Endothelial cell of umbilical vein (primary cell): Measurements from ENCODE around the gene IDH3A. TPM values are rescaled to one million over a fixed set of nuclear protein-coding genes. Genes with fewer than 3 reads are reported as not detected.

Experiments
- BruUV-seq: library from RNA; stranded (reverse); fragments of 400-500 nt; replicated peaks from 2 replicates; lab custom pipeline; 2021; lab: Mats Ljungman, UMichigan
- CTCF ChIA-PET: fragments of 300-600, 350-600 bp; sonication (Branson Sonifier 250); formaldehyde crosslinking; loops from one replicate; lab custom pipeline; 2021; ENCODE audit warnings: antibody characterized with exemption, inconsistent platforms; lab: Charles Lee
- POLR2A ChIA-PET: fragments of 300-600, 350-600 bp; sonication (Branson Sonifier 250); formaldehyde crosslinking; loops from one replicate; lab custom pipeline; 2021; ENCODE audit warnings: antibody characterized with exemption, inconsistent platforms; lab: Charles Lee
- DNase-seq: peaks from one replicate; pipeline ENCODE4 v3.0.0-alpha.2; 2011; ENCODE audit warnings: low read depth, low spot score
- FAIRE-seq: peaks from 2 replicates; lab custom pipeline; 2011; peaks lifted over from hg19 to GRCh38; lab: Jason Lieb, UNC
- H2AFZ ChIP-seq: 2 replicates; pipeline ENCODE4 v1.6.0; 2012; ENCODE audit warnings: low read depth, low read length, control low read depth, inconsistent platforms
- H3K27ac ChIP-seq: 2 replicates; pipeline ENCODE4 v1.5.1; 2011; ENCODE audit warnings: low read depth, mild to moderate bottlenecking, control low read depth, low read length, moderate library complexity; ENCODE audit not compliant: insufficient read depth
- H3K27me3 ChIP-seq, 2 experiments: 2 replicates each; pipeline versions ENCODE4 v1.6.0 to v1.6.1; 2011; ENCODE audit warnings: low read length in 2 of 2, mixed read lengths in 1 of 2; ENCODE audit not compliant: control insufficient read depth in 2 of 2, insufficient read depth in 2 of 2
- H3K36me3 ChIP-seq, 2 experiments: 2 replicates in 1 of 2; 3 replicates in 1 of 2; pipeline ENCODE4 v1.5.1; 2011; ENCODE audit warnings: low read length in 2 of 2, mild to moderate bottlenecking in 1 of 2, moderate library complexity in 1 of 2; ENCODE audit not compliant: control insufficient read depth in 2 of 2, insufficient read depth in 2 of 2; ENCODE audit errors: extremely low read depth in 1 of 2
- H3K4me1 ChIP-seq: 3 replicates; pipeline ENCODE4 v1.5.1; 2011; ENCODE audit warnings: mild to moderate bottlenecking, low read length; ENCODE audit not compliant: control insufficient read depth, insufficient read depth; ENCODE audit errors: extremely low read depth
- H3K4me2 ChIP-seq: 2 replicates; pipeline ENCODE4 v1.6.1; 2011; ENCODE audit warnings: low read length, control low read depth, mixed read lengths; ENCODE audit not compliant: insufficient read depth
- H3K4me3 ChIP-seq, 3 experiments: fragments of 200-600 bp in 1 of 3; sonication (generic), shearing (Covaris generic) in 1 of 3; replicated peaks in 1 of 3; 2 replicates each; pipeline ENCODE4 v1.5.1; 2011 to 2016; ENCODE audit warnings: control low read depth in 3 of 3, low read length in 3 of 3, mild to moderate bottlenecking in 2 of 3, inconsistent platforms in 1 of 3, low read depth in 1 of 3, moderate library complexity in 1 of 3; ENCODE audit not compliant: insufficient read depth in 1 of 3
- H3K79me2 ChIP-seq: 2 replicates; pipeline ENCODE4 v1.6.0; 2012; ENCODE audit warnings: low read length, inconsistent platforms; ENCODE audit not compliant: control insufficient read depth, insufficient read depth
- H3K9ac ChIP-seq: replicated peaks from 2 replicates; pipeline ENCODE3; 2011; ENCODE audit warnings: low read length, control low read depth; ENCODE audit not compliant: insufficient read depth; ENCODE audit errors: extremely low read depth
- H3K9me1 ChIP-seq: replicated peaks from 3 replicates; pipeline ENCODE4 v1.6.0; 2011; ENCODE audit warnings: mild to moderate bottlenecking, low read length; ENCODE audit not compliant: control insufficient read depth, insufficient read depth; ENCODE audit errors: extremely low read depth
- H3K9me3 ChIP-seq: replicated peaks from 2 replicates; pipeline ENCODE4 v1.5.1; 2012; ENCODE audit warnings: low read length, inconsistent platforms; ENCODE audit not compliant: control insufficient read depth, insufficient read depth
- H4K20me1 ChIP-seq: replicated peaks from 2 replicates; pipeline ENCODE3; 2011; ENCODE audit warnings: mild to moderate bottlenecking, low read length; ENCODE audit not compliant: control insufficient read depth, insufficient read depth; ENCODE audit errors: extremely low read depth
- EZH2 ChIP-seq: IDR thresholded peaks from 2 replicates; pipeline ENCODE4 v1.6.1; 2012; ENCODE audit warnings: borderline replicate concordance, low read depth, mild to moderate bottlenecking, moderate library complexity, low read length, inconsistent platforms; ENCODE audit not compliant: severe bottlenecking
- FOS ChIP-seq: IDR thresholded peaks from 2 replicates; pipeline ENCODE4 v1.6.1; 2011; ENCODE audit warnings: mild to moderate bottlenecking, low read length, moderate library complexity, borderline replicate concordance; ENCODE audit not compliant: insufficient read depth
- GATA2 ChIP-seq: IDR thresholded peaks from 2 replicates; pipeline ENCODE4 v1.7.0; 2011; ENCODE audit warnings: low read depth, mild to moderate bottlenecking, moderate library complexity, mixed read lengths, low read length; ENCODE audit not compliant: insufficient read length, insufficient read depth
- JUN ChIP-seq: IDR thresholded peaks from 2 replicates; pipeline ENCODE4 v1.6.1; 2011; ENCODE audit warnings: borderline replicate concordance, low read depth; ENCODE audit not compliant: insufficient read length, insufficient read depth
- MYC ChIP-seq: IDR thresholded peaks from one replicate; pipeline ENCODE4 v1.6.1; 2011; ENCODE audit warnings: mild to moderate bottlenecking, low read depth, low read length
- POLR2A ChIP-seq: IDR thresholded peaks from 2 replicates; pipeline ENCODE4 v1.6.1; 2012; ENCODE audit warnings: low read depth, mild to moderate bottlenecking, control low read depth, low read length
- POLR2AphosphoS5 ChIP-seq: IDR thresholded peaks from 2 replicates; pipeline ENCODE4 v1.6.1; 2012; ENCODE audit warnings: low read depth, mild to moderate bottlenecking, control low read depth, low read length, moderate library complexity; ENCODE audit not compliant: insufficient read depth
- dilution Hi-C: fragments of 300-500 bp; cut with MboI; formaldehyde crosslinking; loops from one replicate; pipeline ENCODE4 v1.15.0; 2019; ENCODE audit warnings: low sequenced_read_pairs; ENCODE audit not compliant: extremely low pct_ligation_motif_present
- intact Hi-C: fragments of 100-400 bp; cut with micrococcal nuclease; formaldehyde crosslinking; loops from one replicate; pipeline ENCODE4 v1.10.0; 2022
- polyA plus RNA-seq, 4 experiments: library from polyadenylated mRNA; depleted of rRNA in 3 of 4; stranded (reverse) in 3 of 4; unstranded in 1 of 4; fragments of >200 nt; gene quantifications; 2 replicates each; pipeline versions ENCODE4 v1.2.1 to v1.2.3, GENCODE V29; 2011 to 2012; ENCODE audit warnings: missing spikeins in 1 of 4
- total RNA-seq: library from RNA; stranded (reverse); gene quantifications from 2 replicates; pipeline ENCODE4 v1.2.3, GENCODE V29; 2021
- TF ChIP-seq, protein P1 (sequence below): IDR thresholded peaks from 2 replicates; pipeline ENCODE4 v1.6.1; 2011; ENCODE audit not compliant: insufficient read depth, insufficient read length
- TF ChIP-seq, protein P2 (sequence below), 2 donors: IDR thresholded peaks; 1 replicate in 1 of 2; 2 replicates in 1 of 2; pipeline ENCODE4 v1.5.1; 2011; ENCODE audit warnings: low read length in 2 of 2, mild to moderate bottlenecking in 2 of 2, moderate library complexity in 2 of 2, control low read depth in 1 of 2, inconsistent platforms in 1 of 2, low read depth in 1 of 2; ENCODE audit not compliant: insufficient read depth in 1 of 2; ENCODE audit errors: extremely low read depth in 1 of 2

The IDH3A gene
- total and polyA plus RNA-seq, 2 donors (not counting 3 experiments of a cell fraction or from before 2014, with no cell fraction given), result 35.5 to 63.9 TPM

DNA sequence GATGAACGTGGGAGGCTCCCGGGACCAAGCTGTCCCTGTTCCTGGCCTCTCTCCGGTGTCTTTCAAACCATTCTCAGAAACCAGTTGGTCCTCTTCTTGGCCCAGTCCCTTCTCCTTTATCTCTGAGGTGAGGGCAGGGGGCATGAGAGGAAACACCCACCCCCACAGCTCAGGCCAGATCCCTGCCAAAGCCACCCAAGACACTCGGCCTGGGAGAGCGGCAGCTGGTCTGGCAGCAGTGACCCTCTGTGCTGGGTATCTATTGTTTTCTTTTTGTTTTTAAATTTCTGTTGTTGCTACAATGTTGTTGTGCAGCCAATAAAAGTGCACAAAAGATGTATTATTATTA, 57.9 kb downstream of the IDH3A start:
- no peaks in the 10 kb centered on the region for H3K9me1 ChIP-seq
- no peak overlapping the region for H3K4me3 ChIP-seq
- BruUV-seq, result no TSS peak
- no peak overlapping the region for H2AFZ ChIP-seq
- H3K4me1 ChIP-seq, result no peaks in the 10 kb centered on the region
- TF ChIP-seq POLR2AphosphoS5 (no peak), EZH2 (no peak), MYC (no peak)
- TF ChIP-seq, protein P1, sequence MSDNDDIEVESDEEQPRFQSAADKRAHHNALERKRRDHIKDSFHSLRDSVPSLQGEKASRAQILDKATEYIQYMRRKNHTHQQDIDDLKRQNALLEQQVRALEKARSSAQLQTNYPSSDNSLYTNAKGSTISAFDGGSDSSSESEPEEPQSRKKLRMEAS, result no peak
- H3K79me2 ChIP-seq, result no peaks in the 10 kb centered on the region
- no peaks in the 10 kb centered on the region for H3K27me3 ChIP-seq
- DNase-seq (no peak), FAIRE-seq (no peak)
- H3K9me3 ChIP-seq, result no peaks in the 10 kb centered on the region
- no peak overlapping the region for H3K9ac ChIP-seq
- POLR2A ChIA-PET, result no interaction called here
- H4K20me1 ChIP-seq, result no peaks in the 10 kb centered on the region
- CTCF ChIA-PET, result interaction anchor here (1.2 to 1.4 kb wide), 3 partner anchors 11 to 99 kb away, joined by 3 to 6 read pairs (median 3); no protein-coding TSS in a partner anchor
- dilution Hi-C loops, result no loop called here
- intact Hi-C loops, result no loop called here
- H3K36me3 ChIP-seq, result no peaks in the 10 kb centered on the region
- no peak overlapping the region for H3K4me2 ChIP-seq
- H3K27ac ChIP-seq, result no peak overlapping the region

DNA sequence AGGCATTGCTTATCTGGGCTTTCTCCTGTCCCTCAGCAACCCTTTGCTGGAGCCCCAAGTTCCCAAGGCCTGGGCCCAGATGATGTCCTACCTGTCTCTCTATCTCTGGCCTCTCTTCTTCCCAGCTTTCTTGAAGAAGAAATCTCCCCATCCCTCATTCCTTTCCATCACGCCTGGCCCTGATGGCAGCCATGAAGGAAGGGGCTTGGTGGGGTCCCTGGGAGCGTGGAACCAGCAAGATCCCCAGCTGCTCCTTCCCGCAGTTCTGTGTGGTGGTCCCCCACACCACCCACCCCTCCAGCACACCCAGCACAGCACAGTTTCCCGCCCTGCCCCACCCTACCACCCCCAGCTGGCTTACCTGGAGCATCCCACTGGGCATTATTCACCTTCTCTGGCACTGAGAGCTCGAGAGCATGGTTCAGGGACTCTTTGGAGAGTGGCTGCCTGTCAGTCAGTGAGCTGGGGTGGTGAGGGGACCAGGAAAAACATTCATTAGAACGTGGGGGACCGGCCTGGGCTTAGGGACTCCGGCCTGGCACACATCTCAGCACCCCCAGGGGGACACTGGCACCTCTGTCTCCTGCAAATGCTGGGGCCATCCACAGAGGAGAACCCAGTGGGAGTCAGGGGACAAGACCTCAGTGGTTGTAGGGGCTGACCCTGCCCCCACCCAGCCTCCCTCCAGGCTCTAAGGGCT, 58.6 kb downstream of the IDH3A start:
- Histone ChIP-seq H2AFZ (no peak overlapping the region), H3K27ac (no peak overlapping the region), H3K9me3 (no peaks in the 10 kb centered on the region), H3K79me2 (no peaks in the 10 kb centered on the region), H3K36me3 (no peaks in the 10 kb centered on the region), H4K20me1 (no peaks in the 10 kb centered on the region), H3K4me3 (no peak overlapping the region), H3K9me1 (no peaks in the 10 kb centered on the region), H3K4me1 (peaks cover 5% of the 10 kb centered on the region), H3K9ac (no peak overlapping the region), H3K27me3 (no peaks in the 10 kb centered on the region), H3K4me2 (no peak overlapping the region)
- DNase-seq (no peak), FAIRE-seq (no peak)
- intact Hi-C loops (no loop called here), dilution Hi-C loops (no loop called here)
- TF ChIP-seq, protein P2, sequence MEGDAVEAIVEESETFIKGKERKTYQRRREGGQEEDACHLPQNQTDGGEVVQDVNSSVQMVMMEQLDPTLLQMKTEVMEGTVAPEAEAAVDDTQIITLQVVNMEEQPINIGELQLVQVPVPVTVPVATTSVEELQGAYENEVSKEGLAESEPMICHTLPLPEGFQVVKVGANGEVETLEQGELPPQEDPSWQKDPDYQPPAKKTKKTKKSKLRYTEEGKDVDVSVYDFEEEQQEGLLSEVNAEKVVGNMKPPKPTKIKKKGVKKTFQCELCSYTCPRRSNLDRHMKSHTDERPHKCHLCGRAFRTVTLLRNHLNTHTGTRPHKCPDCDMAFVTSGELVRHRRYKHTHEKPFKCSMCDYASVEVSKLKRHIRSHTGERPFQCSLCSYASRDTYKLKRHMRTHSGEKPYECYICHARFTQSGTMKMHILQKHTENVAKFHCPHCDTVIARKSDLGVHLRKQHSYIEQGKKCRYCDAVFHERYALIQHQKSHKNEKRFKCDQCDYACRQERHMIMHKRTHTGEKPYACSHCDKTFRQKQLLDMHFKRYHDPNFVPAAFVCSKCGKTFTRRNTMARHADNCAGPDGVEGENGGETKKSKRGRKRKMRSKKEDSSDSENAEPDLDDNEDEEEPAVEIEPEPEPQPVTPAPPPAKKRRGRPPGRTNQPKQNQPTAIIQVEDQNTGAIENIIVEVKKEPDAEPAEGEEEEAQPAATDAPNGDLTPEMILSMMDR (IDR thresholded peaks at IDR 0.05; ENCODE audit: extremely low read depth in 1 of 2, insufficient read depth in 1 of 2, low read depth in 1 of 2, low read length in 2 of 2), result no peak
- TF ChIP-seq JUN, result no peak
- no peak for TF ChIP-seq GATA2
- no peak for TF ChIP-seq POLR2A
- TF ChIP-seq MYC, result no peak
- TF ChIP-seq EZH2, result no peak
- TF ChIP-seq, protein P1, result no peak
- no peak for TF ChIP-seq POLR2AphosphoS5
- TF ChIP-seq FOS, result no peak
- ChIA-PET CTCF (no interaction called here), POLR2A (no interaction called here)
- no TSS peak for BruUV-seq
